Keratinocyte (primary cell): ENCODE results near the gene IFFO2. TPM values are rescaled to one million over a fixed set of nuclear protein-coding genes. Genes with fewer than 3 reads are reported as not detected.

Source experiments
- DNase-seq: peaks from one replicate; pipeline ENCODE4 v3.0.0-alpha.2; 2011; ENCODE audit warnings: low read depth, missing footprints, low spot score
- FAIRE-seq: peaks from 2 replicates; lab custom pipeline; 2011; peaks lifted over from hg19 to GRCh38; lab: Jason Lieb, UNC
- H2AFZ ChIP-seq: 2 replicates; pipeline ENCODE4 v1.6.0; 2012; ENCODE audit warnings: low read length, control low read depth, inconsistent platforms; ENCODE audit not compliant: control insufficient read depth
- H3K27ac ChIP-seq: 2 replicates; pipeline ENCODE4 v1.5.1; 2011; ENCODE audit warnings: low read length; ENCODE audit not compliant: control insufficient read depth, insufficient read depth
- H3K27me3 ChIP-seq: 3 replicates; pipeline ENCODE4 v1.6.0; 2011; ENCODE audit warnings: low read length; ENCODE audit not compliant: control insufficient read depth, insufficient read depth; ENCODE audit errors: extremely low read depth
- H3K36me3 ChIP-seq, 2 experiments: 2 replicates in 1 of 2; 3 replicates in 1 of 2; pipeline ENCODE4 v1.5.1; 2011; ENCODE audit warnings: low read length in 2 of 2, mild to moderate bottlenecking in 1 of 2; ENCODE audit not compliant: control insufficient read depth in 2 of 2, insufficient read depth in 2 of 2; ENCODE audit errors: extremely low read depth in 1 of 2
- H3K4me1 ChIP-seq: 3 replicates; pipeline ENCODE4 v1.5.1; 2011; ENCODE audit warnings: low read length; ENCODE audit not compliant: control insufficient read depth, insufficient read depth; ENCODE audit errors: extremely low read depth
- H3K4me2 ChIP-seq: 3 replicates; pipeline ENCODE4 v1.6.0; 2011; ENCODE audit warnings: low read depth, low read length; ENCODE audit not compliant: control insufficient read depth, insufficient read depth; ENCODE audit errors: extremely low read depth
- H3K4me3 ChIP-seq, 3 experiments: fragments of 200-600 bp in 1 of 3; sonication (generic) in 1 of 3; 2 replicates in 2 of 3; 3 replicates in 1 of 3; pipeline ENCODE4 v1.5.1; 2011 to 2016; ENCODE audit warnings: low read length in 3 of 3, mild to moderate bottlenecking in 3 of 3, control low read depth in 2 of 3, inconsistent platforms in 1 of 3, low read depth in 1 of 3, mixed read lengths in 1 of 3, mixed run types in 1 of 3, moderate library complexity in 1 of 3; ENCODE audit not compliant: control insufficient read depth in 2 of 3, insufficient read depth in 2 of 3; ENCODE audit errors: extremely low read depth in 1 of 3
- H3K79me2 ChIP-seq: 2 replicates; pipeline ENCODE4 v1.6.0; 2012; ENCODE audit warnings: low read length; ENCODE audit not compliant: control insufficient read depth, insufficient read depth
- H3K9ac ChIP-seq: 3 replicates; pipeline ENCODE4 v1.6.0; 2011; ENCODE audit warnings: low read length; ENCODE audit not compliant: control insufficient read depth, insufficient read depth; ENCODE audit errors: extremely low read depth
- H3K9me1 ChIP-seq: 3 replicates; pipeline ENCODE4 v1.6.0; 2011; ENCODE audit warnings: low read length; ENCODE audit not compliant: control insufficient read depth, insufficient read depth; ENCODE audit errors: extremely low read depth
- H3K9me3 ChIP-seq: 2 replicates; pipeline ENCODE4 v1.5.1; 2012; ENCODE audit warnings: low read depth, low read length; ENCODE audit not compliant: control insufficient read depth
- H4K20me1 ChIP-seq: 3 replicates; pipeline ENCODE4 v1.6.0; 2011; ENCODE audit warnings: low read length; ENCODE audit not compliant: control insufficient read depth, insufficient read depth; ENCODE audit errors: extremely low read depth
- CTCF ChIP-seq, 3 experiments: IDR thresholded peaks in 1 of 3; conservative IDR thresholded peaks in 1 of 3; optimal IDR thresholded peaks in 1 of 3; 2 replicates in 2 of 3; 3 replicates in 1 of 3; pipeline versions ENCODE3 to v1.5.1; 2011; ENCODE audit warnings: low read length in 3 of 3, mild to moderate bottlenecking in 3 of 3, moderate library complexity in 2 of 3, control low read depth in 1 of 3, inconsistent platforms in 1 of 3; ENCODE audit not compliant: insufficient read depth in 2 of 3; ENCODE audit errors: extremely low read depth in 1 of 3
- EZH2 ChIP-seq: IDR thresholded peaks from one replicate; pipeline ENCODE4 v1.6.1; 2012; ENCODE audit warnings: inconsistent platforms, mild to moderate bottlenecking, low read length, moderate library complexity
- dilution Hi-C: fragments of 300-500 bp; cut with MboI; formaldehyde crosslinking; loops from one replicate; pipeline ENCODE4 v1.7.0; 2020; ENCODE audit warnings: low sequenced_read_pairs; ENCODE audit not compliant: extremely low pct_ligation_motif_present
- polyA plus RNA-seq, 5 experiments: library from polyadenylated mRNA; depleted of rRNA in 3 of 5; stranded (reverse) in 3 of 5; stranded (forward) in 1 of 5; unstranded in 1 of 5; fragments of >200 nt; gene quantifications; 1 replicate in 1 of 5; 2 replicates in 3 of 5; 3 replicates in 1 of 5; pipeline versions ENCODE4 v1.2.1 to v1.2.3, GENCODE V29; 2011 to 2012; ENCODE audit warnings: missing spikeins in 2 of 5, low read depth in 1 of 5, low replicate concordance in 1 of 5

The IFFO2 gene
- polyA plus RNA-seq, 1 donor (not counting 4 experiments of a cell fraction or from before 2014, with no cell fraction given), result 57.9 TPM

GRCh38 chr1:18944810-18945209 lies 11.7 kb downstream of the IFFO2 start:
- Histone ChIP-seq H3K9me3 (no peaks in the 10 kb centered on the region), H2AFZ (no peak overlapping the region), H3K4me3 (peak overlapping the region in 1 of 3 experiments; percentile 13), H3K4me1 (peaks cover 90% of the 10 kb centered on the region), H3K27ac (peak overlapping the region; percentile 61), H3K36me3 (peaks cover 4 to 25% of the 10 kb centered on the region in 2 experiments), H3K27me3 (no peaks in the 10 kb centered on the region), H3K4me2 (peak overlapping the region; percentile 61), H3K9me1 (peaks cover 2% of the 10 kb centered on the region), H3K79me2 (peaks cover 99% of the 10 kb centered on the region), H4K20me1 (peaks cover 5% of the 10 kb centered on the region), H3K9ac (peak overlapping the region; percentile 26)
- DNase-seq, result no peak
- FAIRE-seq, result peak; percentile 26
- dilution Hi-C loops, result no loop called here
- TF ChIP-seq EZH2, result no peak
- no peak for TF ChIP-seq CTCF (optimal IDR thresholded peaks at IDR 0.05 in 1 of 3, IDR thresholded peaks at IDR 0.05 in 1 of 3, conservative IDR thresholded peaks at IDR 0.05 in 1 of 3; ENCODE audit: extremely low read depth in 1 of 3, insufficient read depth in 2 of 3, low read length in 3 of 3)

- Histone ChIP-seq H3K9me1 (peaks cover 2% of the 10 kb centered on the region), H3K27me3 (no peaks in the 10 kb centered on the region), H3K4me3 (no peak overlapping the region), H3K79me2 (peaks cover 96% of the 10 kb centered on the region), H3K4me2 (no peak overlapping the region), H3K4me1 (peaks cover 90% of the 10 kb centered on the region), H3K9ac (peak overlapping the region; percentile 26), H3K9me3 (no peaks in the 10 kb centered on the region), H3K36me3 (peaks cover 4 to 18% of the 10 kb centered on the region in 2 experiments), H4K20me1 (peaks cover 5% of the 10 kb centered on the region), H3K27ac (peak overlapping the region; percentile 61), H2AFZ (no peak overlapping the region)
- dilution Hi-C loops, result no loop called here
- TF ChIP-seq EZH2 (no peak), CTCF (optimal IDR thresholded peaks at IDR 0.05 in 1 of 3, IDR thresholded peaks at IDR 0.05 in 1 of 3, conservative IDR thresholded peaks at IDR 0.05 in 1 of 3; ENCODE audit: extremely low read depth in 1 of 3, insufficient read depth in 2 of 3, low read length in 3 of 3) (no peak)
- FAIRE-seq (no peak), DNase-seq (no peak)
Observed at GRCh38 chr1:18943914-18944572, 12.4 kb downstream of the IFFO2 start.
